Calu3 (cell line): ENCODE data around the gene COQ3. TPM values are rescaled to one million over a fixed set of nuclear protein-coding genes. Genes with fewer than 3 reads are reported as not detected.

ENCODE experiments used
- BruUV-seq: library from RNA; stranded (reverse); fragments of 400-500 nt; replicated peaks from 2 replicates; lab custom pipeline; 2021; lab: Mats Ljungman, UMichigan
- CTCF ChIA-PET: fragments of 300-600 bp; sonication (Branson Sonifier 250); formaldehyde crosslinking; loops from one replicate; lab custom pipeline; 2022; ENCODE audit warnings: antibody characterized with exemption; lab: Charles Lee
- DNase-seq: peaks from one replicate; pipeline ENCODE4 v3.0.0; 2022
- H3K27ac Mint-ChIP-seq: one replicate; pipeline ENCODE4 v1.8.0; 2022; ENCODE audit warnings: mixed read lengths; ENCODE audit not compliant: unreplicated experiment
- H3K27me3 Mint-ChIP-seq: one replicate; pipeline ENCODE4 v1.8.0; 2022; ENCODE audit warnings: mixed read lengths; ENCODE audit not compliant: unreplicated experiment
- H3K36me3 Mint-ChIP-seq: one replicate; pipeline ENCODE4 v1.8.0; 2022; ENCODE audit warnings: mild to moderate bottlenecking, moderate library complexity, mixed read lengths; ENCODE audit not compliant: insufficient read depth, unreplicated experiment
- H3K4me1 Mint-ChIP-seq: one replicate; pipeline ENCODE4 v1.8.0; 2022; ENCODE audit warnings: mild to moderate bottlenecking, low read depth, mixed read lengths; ENCODE audit not compliant: unreplicated experiment
- H3K4me3 Mint-ChIP-seq: one replicate; pipeline ENCODE4 v1.8.0; 2022; ENCODE audit warnings: mild to moderate bottlenecking, low read depth, moderate library complexity, mixed read lengths; ENCODE audit not compliant: unreplicated experiment
- H3K9me3 Mint-ChIP-seq: one replicate; pipeline ENCODE4 v1.8.0; 2022; ENCODE audit warnings: low read depth, mixed read lengths; ENCODE audit not compliant: unreplicated experiment
- CTCF ChIP-seq: fragments of 200-600 bp; IDR thresholded peaks from one replicate; pipeline ENCODE4 v1.8.0; 2022; ENCODE audit warnings: antibody characterized with exemption; ENCODE audit not compliant: unreplicated experiment
- intact Hi-C: fragments of 100-400 bp; cut with micrococcal nuclease; formaldehyde crosslinking; loops from one replicate; pipeline ENCODE4 v1.10.0; 2022; ENCODE audit not compliant: unreplicated experiment
- total RNA-seq: library from RNA; stranded (reverse); gene quantifications from 2 replicates; pipeline ENCODE4 v1.2.3, GENCODE V29; 2022

Gene COQ3
- total RNA-seq, 1 experiment from 2014 or later: 7.6 TPM

- H3K36me3 Mint-ChIP-seq: no peaks in the 10 kb centered on the region
- H3K4me3 Mint-ChIP-seq: no peak overlapping the region
- CTCF ChIA-PET: no interaction called here
- BruUV-seq: no TSS peak
- DNase-seq: no peak
- H3K9me3 Mint-ChIP-seq: no peaks in the 10 kb centered on the region
- no peak overlapping the region for H3K27ac Mint-ChIP-seq
- intact Hi-C loops: loop anchor here (2.0 kb wide), 1 partner anchor 491 kb away; no protein-coding TSS in a partner anchor
- no peaks in the 10 kb centered on the region for H3K4me1 Mint-ChIP-seq
- no peaks in the 10 kb centered on the region for H3K27me3 Mint-ChIP-seq
- TF ChIP-seq CTCF: no peak
Measured at GRCh38 chr6:99331531-99331930, 62.5 kb downstream of the COQ3 start.

- CTCF ChIA-PET: interaction anchor here (0.5 to 1.3 kb wide), 5 partner anchors 14 to 102 kb away, joined by 3 to 4 read pairs (median 3); partner anchors contain the start of gene COQ3
- Mint-ChIP-seq H3K27ac (no peak overlapping the region), H3K36me3 (no peaks in the 10 kb centered on the region), H3K9me3 (no peaks in the 10 kb centered on the region), H3K4me1 (no peaks in the 10 kb centered on the region), H3K4me3 (no peak overlapping the region), H3K27me3 (no peaks in the 10 kb centered on the region)
- DNase-seq: peak; percentile 52
- TF ChIP-seq CTCF: peak; percentile 66
- intact Hi-C loops: loop anchor here (1.0 to 2.0 kb wide), 2 partner anchors 95 to 493 kb away; partner anchors contain the start of gene PNISR
- no TSS peak for BruUV-seq
Measured at GRCh38 chr6:99330159-99330558, 63.8 kb downstream of the COQ3 start.

- intact Hi-C loops: no loop called here
- no peak for TF ChIP-seq CTCF
- H3K4me3 Mint-ChIP-seq: no peak overlapping the region
- no peaks in the 10 kb centered on the region for H3K36me3 Mint-ChIP-seq
- CTCF ChIA-PET: no interaction called here
- no TSS peak for BruUV-seq
- H3K27ac Mint-ChIP-seq: no peak overlapping the region
- H3K27me3 Mint-ChIP-seq: no peaks in the 10 kb centered on the region
- H3K9me3 Mint-ChIP-seq: no peaks in the 10 kb centered on the region
- no peak for DNase-seq
- no peaks in the 10 kb centered on the region for H3K4me1 Mint-ChIP-seq
Measured at GRCh38 chr6:99324996-99325395, 69.0 kb downstream of the COQ3 start.

Other genes with a start within 250 kb of the COQ3 start
- gene FAXC, start 44.5 kb downstream of the COQ3 start, total RNA-seq: 0.83 and 1.5 TPM in 2 replicates
- gene PNISR, start 31.1 kb upstream of the COQ3 start, total RNA-seq: 78.1 and 82.5 TPM in 2 replicates
- gene USP45, start 121.2 kb upstream of the COQ3 start, total RNA-seq: 13.8 and 15.0 TPM in 2 replicates
- 78.3 and 84.1 TPM in 2 replicates for gene CCNC, start 174.5 kb upstream of the COQ3 start, total RNA-seq
- gene PRDM13, start 212.6 kb upstream of the COQ3 start, total RNA-seq: 0.71 and 1.3 TPM in 2 replicates